K562 (cell line): ENCODE results near the gene TUBB1. TPM values are rescaled to one million over a fixed set of nuclear protein-coding genes. Genes with fewer than 3 reads are reported as not detected.
"Not testable (repeated sequence)": the region's sequence is repeated elsewhere in the genome, so short reads cannot be mapped to it uniquely, and the experiment has no call there.

ENCODE experiments used
- ATAC-seq: fragments of 200-7000 bp; cut with Tn5 transposase; 3 replicates; pipeline ENCODE4 v1.9.1; 2020; ENCODE audit warnings: moderate library complexity
- BruUV-seq: library from RNA; stranded (reverse); fragments of 400-500 nt; replicated peaks from 2 replicates; lab custom pipeline; 2021; lab: Mats Ljungman, UMichigan
- CTCF ChIA-PET: fragments of 300-600 bp; formaldehyde crosslinking; extraction: SDS; loops from one replicate; lab custom pipeline; 2021; ENCODE audit warnings: low intra/inter-chr PET ratio; lab: Yijun Ruan, JAX
- POLR2A ChIA-PET: fragments of 300-600, 350-650 bp; sonication (Branson Sonifier 250); formaldehyde crosslinking; extraction: SDS; loops from one replicate; lab custom pipeline; 2021; ENCODE audit warnings: antibody characterized with exemption, inconsistent platforms; lab: Yijun Ruan, JAX
- DNase-seq, 4 experiments: peaks; one replicate each; pipeline versions ENCODE4 v3.0.0 to v3.0.0-alpha.2; 2011 to 2018; ENCODE audit warnings: low spot score in 3 of 4, mixed read lengths in 3 of 4; ENCODE audit errors: extremely low read depth in 1 of 4
- FAIRE-seq: peaks from 2 replicates; lab custom pipeline; 2011; peaks lifted over from hg19 to GRCh38; lab: Jason Lieb, UNC
- H2AFZ ChIP-seq: 2 replicates; pipeline ENCODE4 v1.6.0; 2011; ENCODE audit warnings: low read depth, low read length, control low read depth, inconsistent platforms
- H3K27ac ChIP-seq: fragments of 200-600 bp; 3 replicates; pipeline ENCODE4 v1.8.0; 2011; ENCODE audit warnings: low read depth, mild to moderate bottlenecking, control low read depth, inconsistent platforms, low read length, moderate library complexity, mixed read lengths; ENCODE audit errors: extremely low read depth
- H3K27me3 ChIP-seq, 2 experiments: fragments of 300-600 bp in 1 of 2; 2 replicates in 1 of 2; 3 replicates in 1 of 2; pipeline versions ENCODE4 v1.6.0 to v1.8.0; 2011; ENCODE audit warnings: inconsistent platforms in 2 of 2, low read length in 2 of 2, mild to moderate bottlenecking in 1 of 2, mixed read lengths in 1 of 2, moderate library complexity in 1 of 2; ENCODE audit not compliant: control insufficient read depth in 2 of 2, insufficient read depth in 2 of 2
- H3K36me3 ChIP-seq: fragments of 300-600 bp; 3 replicates; pipeline ENCODE4 v1.8.0; 2011; ENCODE audit warnings: mild to moderate bottlenecking, low read length, inconsistent platforms; ENCODE audit not compliant: control insufficient read depth, insufficient read depth
- H3K4me1 ChIP-seq, 2 experiments: fragments of 200-600 bp in 1 of 2; replicated peaks in 1 of 2; 2 replicates in 1 of 2; 3 replicates in 1 of 2; pipeline versions ENCODE4 v1.5.1 to v1.8.0; 2011; ENCODE audit warnings: inconsistent platforms in 2 of 2, low read length in 2 of 2, mild to moderate bottlenecking in 1 of 2, mixed read lengths in 1 of 2, moderate library complexity in 1 of 2; ENCODE audit not compliant: control insufficient read depth in 2 of 2, insufficient read depth in 2 of 2
- H3K4me2 ChIP-seq: 2 replicates; pipeline ENCODE4 v1.6.1; 2011; ENCODE audit warnings: low read length, control low read depth, inconsistent platforms, mixed read lengths; ENCODE audit not compliant: insufficient read depth
- H3K4me3 ChIP-seq: fragments of 200-600 bp; sonication (generic), shearing (Covaris generic); 2 replicates; pipeline ENCODE4 v1.5.1; 2016; ENCODE audit warnings: control low read depth, inconsistent platforms
- H3K79me2 ChIP-seq: fragments of 200-600 bp; 3 replicates; pipeline ENCODE4 v1.8.0; 2011; ENCODE audit warnings: low read length, inconsistent platforms; ENCODE audit not compliant: control insufficient read depth, insufficient read depth
- H3K9ac ChIP-seq, 2 experiments: 2 replicates each; pipeline versions ENCODE4 v1.6.0 to v1.6.1; 2011; ENCODE audit warnings: low read depth in 2 of 2, low read length in 2 of 2, control low read depth in 1 of 2, inconsistent platforms in 1 of 2, mild to moderate bottlenecking in 1 of 2, mixed read lengths in 1 of 2; ENCODE audit not compliant: insufficient read depth in 1 of 2
- H3K9me1 ChIP-seq: one replicate; pipeline ENCODE4 v1.6.0; 2011; ENCODE audit warnings: inconsistent platforms, mild to moderate bottlenecking, low read length, moderate library complexity; ENCODE audit not compliant: control insufficient read depth, insufficient read depth
- H3K9me3 ChIP-seq: replicated peaks from 2 replicates; pipeline ENCODE4 v1.5.1; 2011; ENCODE audit warnings: low read depth, low read length, inconsistent platforms; ENCODE audit not compliant: control insufficient read depth, insufficient read depth
- H4K20me1 ChIP-seq: replicated peaks from 2 replicates; pipeline ENCODE4 v1.6.1; 2011; ENCODE audit warnings: low read length, inconsistent platforms, mixed read lengths; ENCODE audit not compliant: control insufficient read depth, insufficient read depth
- ELF1 ChIP-seq: fragments of 200-800 bp; sonication (Bioruptor generic); IDR thresholded peaks from 2 replicates; pipeline ENCODE4 v1.6.1; 2016; ENCODE audit warnings: missing genetic modification characterization, missing compliant biosample characterization
- NKRF ChIP-seq: fragments of 450-650 bp; IDR thresholded peaks from 2 replicates; pipeline ENCODE4 v1.6.1; 2016; ENCODE audit warnings: borderline replicate concordance
- RBM25 ChIP-seq: fragments of 200-400 bp; formaldehyde crosslinking; IDR thresholded peaks from 2 replicates; pipeline ENCODE4 v1.6.1; 2018; ENCODE audit warnings: low read length, low read depth, moderate library complexity; ENCODE audit not compliant: severe bottlenecking
- SMARCA5 ChIP-seq: fragments of 450-650 bp; IDR thresholded peaks from 2 replicates; pipeline ENCODE4 v1.6.1; 2016
- ZNF121 ChIP-seq: sonication (generic); formaldehyde crosslinking; conservative IDR thresholded peaks from 2 replicates; pipeline ENCODE4 v1.8.0; 2022; ENCODE audit warnings: missing genetic modification reagents
- WGBS: fragments of 100-300 bp; shearing (Covaris generic); methylation state at CpG from one replicate; pipeline ENCODE4 v1.1.6; 2016; ENCODE audit warnings: low coverage, mixed read lengths; ENCODE audit not compliant: insufficient coverage; ENCODE audit errors: missing lambda C conversion rate; 5-methylcytosine and 5-hydroxymethylcytosine counted together
- in situ Hi-C: fragments of 300-500 bp; cut with MboI; formaldehyde crosslinking; loops from 4 replicates; pipeline ENCODE4 v1.15.0; 2018; ENCODE audit warnings: inconsistent platforms, mixed read lengths
- intact Hi-C: fragments of 100-400 bp; cut with micrococcal nuclease; formaldehyde crosslinking; loops from 2 replicates; pipeline ENCODE4 v1.14.2; 2022
- polyA plus RNA-seq, 8 experiments: library from polyadenylated mRNA; depleted of rRNA in 4 of 8; stranded (reverse) in 5 of 8; unstranded in 3 of 8; fragments of >200 nt; fragmentation: Nextera tagmentation in 2 of 8; fragmentation: Illumina TruSeq in 1 of 8; extraction: Ambion mirVana in 2 of 8; extraction: Trizol in 1 of 8; gene quantifications; 2 replicates each; pipeline versions ENCODE4 v1.2.1 to v1.2.3, GENCODE V29; 2011 to 2014; ENCODE audit warnings: inconsistent platforms in 1 of 8, missing spikeins in 1 of 8
- total RNA-seq, 7 experiments: library from RNA; depleted of rRNA in 6 of 7; stranded (reverse); fragments of >200 nt in 6 of 7; fragmentation: Illumina TruSeq in 2 of 7; extraction: Trizol in 2 of 7; gene quantifications; 2 replicates each; pipeline versions ENCODE4 v1.2.1 to v1.2.3, GENCODE V29; 2011 to 2021; ENCODE audit warnings: low replicate concordance in 1 of 7

TUBB1 gene
- total and polyA plus RNA-seq, 9 of the 15 experiments (the other 6 are each of a cell fraction or from before 2014, with no cell fraction given), result 1.5 to 3.9 (median 2.4) TPM

GRCh38 chr20:59040667-59041066 is 21.4 kb downstream of the TUBB1 start (continued):
- TF ChIP-seq NKRF (no peak), RBM25 (no peak), ELF1 (tag) (no peak)

GRCh38 chr20:59041487-59041886 is 22.3 kb downstream of the TUBB1 start:
- Histone ChIP-seq H3K4me1 (peaks cover 12 to 21% of the 10 kb centered on the region in 2 experiments; a peak in 4 of 5 replicates), H3K4me2 (peak overlapping the region; percentile 98), H3K4me3 (peak overlapping the region; percentile 69), H2AFZ (peak overlapping the region; percentile 90; the same call in 1 of the 2 replicates), H3K27ac (peak overlapping the region; percentile 83), H3K79me2 (peaks cover 64% of the 10 kb centered on the region), H3K36me3 (peaks cover 46% of the 10 kb centered on the region), H3K9ac (peak overlapping the region; percentile 88 to 89)
- H4K20me1 ChIP-seq, DNase-seq, H3K27me3 ChIP-seq, in situ Hi-C loops, intact Hi-C loops, H3K9me1 ChIP-seq, H3K9me3 ChIP-seq, FAIRE-seq, CTCF ChIA-PET, BruUV-seq, ATAC-seq: not testable (repeated sequence)
- POLR2A ChIA-PET, result interaction anchor here (0.9 to 4.5 kb wide), 3 partner anchors 9 to 145 kb away, joined by 3 to 28 read pairs (median 4); partner anchors contain the start of genes ATP5F1E and TUBB1
- TF ChIP-seq ZNF121 (CRISPR knock-in tag) (peak; percentile 83), RBM25 (peak; percentile 15), SMARCA5 (0 out of 2 replicates have a peak, but pooled peaks have one; percentile 15)
- WGBS, result 11% methylated on average over 16 of the region's 16 CpGs
